Stimulated activated CD4-positive, alpha-beta T cell treated with anti-CD3 and anti-CD28 coated beads, Interleukin-12 subunit alpha, Interleukin-12 subunit beta, amount 100 ng/mL, for 48 hours (primary cell): ENCODE data around the gene COBLL1.

Experiments
- DNase-seq, 3 donors: peaks; one replicate each; pipeline ENCODE4 v3.0.0-alpha.2; 2020; ENCODE audit warnings: low read depth in 2 of 3, low spot score in 1 of 3

The COBLL1 gene

GRCh38 chr2:164818149-164819136 lies 23.2 kb downstream of the COBLL1 start:
- no peak for DNase-seq

- DNase-seq: no peak
These were observed 24.7 kb downstream of the COBLL1 start for GRCh38 chr2:164816900-164817299.

GRCh38 chr2:164816046-164816445 lies 25.6 kb downstream of the COBLL1 start:
- no peak for DNase-seq

GRCh38 chr2:164815071-164815793 lies 26.4 kb downstream of the COBLL1 start:
- DNase-seq: no peak

GRCh38 chr2:164813535-164813934 lies 28.1 kb downstream of the COBLL1 start:
- DNase-seq: no peak

GRCh38 chr2:164812378-164812777 lies 29.2 kb downstream of the COBLL1 start:
- no peak for DNase-seq

GRCh38 chr2:164811819-164812218 lies 29.8 kb downstream of the COBLL1 start:
- no peak for DNase-seq

GRCh38 chr2:164810843-164811242 lies 30.8 kb downstream of the COBLL1 start:
- DNase-seq: no peak

GRCh38 chr2:164808776-164809175 lies 32.8 kb downstream of the COBLL1 start:
- DNase-seq: no peak

- DNase-seq: no peak
These were observed 37.7 kb downstream of the COBLL1 start for GRCh38 chr2:164803776-164804466.

- no peak for DNase-seq
These were observed 39.4 kb downstream of the COBLL1 start for GRCh38 chr2:164802095-164802707.

- no peak for DNase-seq
These were observed 41.1 kb downstream of the COBLL1 start for GRCh38 chr2:164800572-164800971.

GRCh38 chr2:164797627-164798026 lies 44.0 kb downstream of the COBLL1 start:
- DNase-seq: no peak

- no peak for DNase-seq
These were observed 44.6 kb downstream of the COBLL1 start for GRCh38 chr2:164796999-164797398.

GRCh38 chr2:164794432-164795231 lies 47.0 kb downstream of the COBLL1 start:
- DNase-seq: no peak

GRCh38 chr2:164794016-164794415 lies 47.6 kb downstream of the COBLL1 start:
- no peak for DNase-seq

- DNase-seq: no peak
These were observed 48.1 kb downstream of the COBLL1 start for GRCh38 chr2:164793529-164793928.

GRCh38 chr2:164792316-164793170 lies 49.1 kb downstream of the COBLL1 start:
- DNase-seq: no peak

- DNase-seq: no peak
These were observed 51.7 kb downstream of the COBLL1 start for GRCh38 chr2:164789968-164790367.
